Measurements from ENCODE around the gene NCKAP5. TPM values are rescaled to one million over a fixed set of nuclear protein-coding genes. Genes with fewer than 3 reads are reported as not detected.

NCKAP5 gene
- total and polyA plus RNA-seq, 4 donors, result 2.3 to 20.2 (median 8.1) TPM

GRCh38 chr2:133312038-133312729 lies 256.1 kb downstream of the NCKAP5 start:
- Histone ChIP-seq H3K36me3 (ENCODE audit: control insufficient read depth in 4 of 4, insufficient read depth in 4 of 4, low read length in 4 of 4) (no peaks in the 10 kb centered on the region), H3K4me3 (no peak overlapping the region), H3K4me1 (ENCODE audit: control insufficient read depth in 5 of 5, insufficient read depth in 5 of 5, low read length in 5 of 5) (no peaks in the 10 kb centered on the region), H3K27me3 (ENCODE audit: control insufficient read depth in 3 of 3, insufficient read depth in 3 of 3, low read length in 2 of 3) (no peaks in the 10 kb centered on the region), H3K27ac (ENCODE audit: low read depth in 1 of 2, low read length in 1 of 2) (no peak overlapping the region), H3K9me3 (ENCODE audit: control insufficient read depth in 4 of 4, insufficient read depth in 3 of 4, low read length in 3 of 4) (no peaks in the 10 kb centered on the region), H3K9ac (ENCODE audit: insufficient read depth in 1 of 2, low read length in 2 of 2) (no peak overlapping the region)
- DNase-seq (no peak), ATAC-seq (ENCODE audit: insufficient read depth, low FRiP score) (no peak)
- TF ChIP-seq CTCF (IDR thresholded peaks at IDR 0.05; ENCODE audit: control extremely low read depth, extremely low read depth), result no peak
- 75 to 83% methylated on average over 4 of the region's 4 CpGs for WGBS, 2 donors

GRCh38 chr2:133306236-133306635 lies 262.0 kb downstream of the NCKAP5 start:
- Histone ChIP-seq H3K27me3 (ENCODE audit: control insufficient read depth in 3 of 3, insufficient read depth in 3 of 3, low read length in 2 of 3) (no peaks in the 10 kb centered on the region), H3K9me3 (ENCODE audit: control insufficient read depth in 4 of 4, insufficient read depth in 3 of 4, low read length in 3 of 4) (no peaks in the 10 kb centered on the region), H3K27ac (ENCODE audit: low read depth in 1 of 2, low read length in 1 of 2) (no peak overlapping the region), H3K4me3 (no peak overlapping the region), H3K9ac (ENCODE audit: insufficient read depth in 1 of 2, low read length in 2 of 2) (no peak overlapping the region), H3K4me1 (ENCODE audit: control insufficient read depth in 5 of 5, insufficient read depth in 5 of 5, low read length in 5 of 5) (no peaks in the 10 kb centered on the region), H3K36me3 (ENCODE audit: control insufficient read depth in 4 of 4, insufficient read depth in 4 of 4, low read length in 4 of 4) (no peaks in the 10 kb centered on the region)
- no peak for DNase-seq
- ATAC-seq (ENCODE audit: insufficient read depth, low FRiP score), result no peak
- TF ChIP-seq CTCF (IDR thresholded peaks at IDR 0.05; ENCODE audit: control extremely low read depth, extremely low read depth), result no peak
- 81 to 91% methylated on average over 2 of the region's 2 CpGs for WGBS, 2 donors

GRCh38 chr2:133304344-133304743 lies 263.9 kb downstream of the NCKAP5 start:
- no peak overlapping the region for H3K27ac ChIP-seq (ENCODE audit: low read depth in 1 of 2, low read length in 1 of 2)
- no peaks in the 10 kb centered on the region for H3K4me1 ChIP-seq (ENCODE audit: control insufficient read depth in 5 of 5, insufficient read depth in 5 of 5, low read length in 5 of 5)
- H3K4me3 ChIP-seq, result no peak overlapping the region
- ATAC-seq (ENCODE audit: insufficient read depth, low FRiP score) (no peak), DNase-seq (no peak)
- WGBS, 2 donors, result 60 to 63% methylated on average over 3 of the region's 3 CpGs
- no peaks in the 10 kb centered on the region for H3K9me3 ChIP-seq (ENCODE audit: control insufficient read depth in 4 of 4, insufficient read depth in 3 of 4, low read length in 3 of 4)
- H3K36me3 ChIP-seq (ENCODE audit: control insufficient read depth in 4 of 4, insufficient read depth in 4 of 4, low read length in 4 of 4), result no peaks in the 10 kb centered on the region
- H3K9ac ChIP-seq (ENCODE audit: insufficient read depth in 1 of 2, low read length in 2 of 2), result no peak overlapping the region
- H3K27me3 ChIP-seq (ENCODE audit: control insufficient read depth in 3 of 3, insufficient read depth in 3 of 3, low read length in 2 of 3), result no peaks in the 10 kb centered on the region
- no peak for TF ChIP-seq CTCF (IDR thresholded peaks at IDR 0.05; ENCODE audit: control extremely low read depth, extremely low read depth)

GRCh38 chr2:133303150-133303549 lies 265.1 kb downstream of the NCKAP5 start:
- Histone ChIP-seq H3K4me3 (no peak overlapping the region), H3K4me1 (ENCODE audit: control insufficient read depth in 5 of 5, insufficient read depth in 5 of 5, low read length in 5 of 5) (no peaks in the 10 kb centered on the region), H3K9me3 (ENCODE audit: control insufficient read depth in 4 of 4, insufficient read depth in 3 of 4, low read length in 3 of 4) (no peaks in the 10 kb centered on the region), H3K36me3 (ENCODE audit: control insufficient read depth in 4 of 4, insufficient read depth in 4 of 4, low read length in 4 of 4) (no peaks in the 10 kb centered on the region), H3K9ac (ENCODE audit: insufficient read depth in 1 of 2, low read length in 2 of 2) (no peak overlapping the region), H3K27me3 (ENCODE audit: control insufficient read depth in 3 of 3, insufficient read depth in 3 of 3, low read length in 2 of 3) (no peaks in the 10 kb centered on the region), H3K27ac (ENCODE audit: low read depth in 1 of 2, low read length in 1 of 2) (no peak overlapping the region)
- TF ChIP-seq CTCF (IDR thresholded peaks at IDR 0.05; ENCODE audit: control extremely low read depth, extremely low read depth), result no peak
- WGBS, 2 donors, result 73 to 92% methylated on average over 1 of the region's 1 CpG
- no peak for ATAC-seq (ENCODE audit: insufficient read depth, low FRiP score)
- no peak for DNase-seq

Measured in lung (tissue), 12 donors.